HepG2 (cell line): ENCODE data around the gene C6orf132. TPM values are rescaled to one million over a fixed set of nuclear protein-coding genes. Genes with fewer than 3 reads are reported as not detected.

Source experiments
- ARNT2 ChIP-seq: sonication (generic); formaldehyde crosslinking; IDR thresholded peaks from 2 replicates; pipeline ENCODE4 v1.8.0; 2022; ENCODE audit warnings: mild to moderate bottlenecking, low read depth, missing genetic modification reagents, moderate library complexity
- BRCA1 ChIP-seq: sonication (generic); formaldehyde crosslinking; IDR thresholded peaks from 2 replicates; pipeline ENCODE4 v1.4.0; 2020; ENCODE audit warnings: missing genetic modification reagents
- E2F2 ChIP-seq: sonication (generic); formaldehyde crosslinking; IDR thresholded peaks from 2 replicates; pipeline ENCODE4 v1.4.0; 2020; ENCODE audit warnings: missing genetic modification reagents, borderline replicate concordance
- FLYWCH1 ChIP-seq: sonication (generic); formaldehyde crosslinking; IDR thresholded peaks from 2 replicates; pipeline ENCODE4 v1.8.1; 2023; ENCODE audit warnings: mild to moderate bottlenecking, missing genetic modification reagents
- HDAC2 ChIP-seq: sonication (generic); formaldehyde crosslinking; IDR thresholded peaks from 2 replicates; pipeline ENCODE4 v1.4.0; 2020; ENCODE audit warnings: missing genetic modification reagents
- JUND ChIP-seq: sonication (generic); formaldehyde crosslinking; IDR thresholded peaks from 2 replicates; pipeline ENCODE4 v1.8.0; 2022; ENCODE audit warnings: mild to moderate bottlenecking, missing genetic modification reagents
- KAT8 ChIP-seq: IDR thresholded peaks from 2 replicates; pipeline ENCODE4 v1.6.1; 2016; ENCODE audit warnings: missing genetic modification reagents, missing compliant biosample characterization
- MAFK ChIP-seq, 2 experiments: IDR thresholded peaks in 1 of 2; conservative IDR thresholded peaks in 1 of 2; 2 replicates each; pipeline ENCODE4 v1.6.1; 2011; ENCODE audit warnings: improper control_type of control experiment in 2 of 2, low read length in 2 of 2
- MAX ChIP-seq: IDR thresholded peaks from 2 replicates; pipeline ENCODE4 v1.6.1; 2012; ENCODE audit warnings: inconsistent platforms
- MXI1 ChIP-seq: IDR thresholded peaks from 3 replicates; pipeline ENCODE4 v1.6.1; 2012; ENCODE audit warnings: low read depth, low read length, inconsistent platforms, borderline replicate concordance
- NCOA1 ChIP-seq: sonication (generic); formaldehyde crosslinking; IDR thresholded peaks from 2 replicates; pipeline ENCODE4 v1.9.0; 2021; ENCODE audit warnings: missing genetic modification reagents
- PBX2 ChIP-seq: IDR thresholded peaks from 2 replicates; pipeline ENCODE4 v1.6.1; 2016; ENCODE audit warnings: control low read depth
- POGZ ChIP-seq: sonication (generic); formaldehyde crosslinking; IDR thresholded peaks from 2 replicates; pipeline ENCODE4 v1.4.0; 2020; ENCODE audit warnings: mild to moderate bottlenecking, missing genetic modification reagents
- SCMH1 ChIP-seq: sonication (generic); formaldehyde crosslinking; IDR thresholded peaks from 2 replicates; pipeline ENCODE4 v1.9.0; 2021; ENCODE audit warnings: missing genetic modification reagents, mild to moderate bottlenecking, borderline replicate concordance
- SIN3B ChIP-seq: fragments of 150-350 bp; IDR thresholded peaks from 2 replicates; pipeline ENCODE4 v1.6.1; 2014; ENCODE audit warnings: low read length
- SOX5 ChIP-seq: IDR thresholded peaks from 2 replicates; pipeline ENCODE4 v1.6.1; 2016; ENCODE audit warnings: borderline replicate concordance
- SP4 ChIP-seq: sonication (generic); formaldehyde crosslinking; IDR thresholded peaks from 2 replicates; pipeline ENCODE4 v1.8.1; 2023; ENCODE audit warnings: mild to moderate bottlenecking, missing genetic modification reagents
- SRY ChIP-seq: sonication (generic); formaldehyde crosslinking; IDR thresholded peaks from 2 replicates; pipeline ENCODE4 v1.8.0; 2022; ENCODE audit warnings: mild to moderate bottlenecking, missing genetic modification reagents
- SSRP1 ChIP-seq: IDR thresholded peaks from 2 replicates; pipeline ENCODE4 v1.6.1; 2016; ENCODE audit warnings: control low read depth
- TCF7L2 ChIP-seq: IDR thresholded peaks from 2 replicates; pipeline ENCODE4 v1.6.1; 2011; ENCODE audit warnings: mild to moderate bottlenecking, low read depth, low read length, moderate library complexity
- YY1 ChIP-seq: IDR thresholded peaks from 2 replicates; pipeline ENCODE4 v1.6.1; 2011; ENCODE audit warnings: low read length, low read depth, moderate library complexity, mild to moderate bottlenecking; ENCODE audit not compliant: insufficient read depth, insufficient replicate concordance
- ZMAT3 ChIP-seq: sonication (generic); formaldehyde crosslinking; conservative IDR thresholded peaks from 2 replicates; pipeline ENCODE4 v1.7.0; 2021; ENCODE audit warnings: missing genetic modification reagents
- ZNF501 ChIP-seq: sonication (generic); formaldehyde crosslinking; IDR thresholded peaks from 2 replicates; pipeline ENCODE4 v1.5.1; 2020; ENCODE audit warnings: mild to moderate bottlenecking, moderate library complexity, missing genetic modification reagents
- ZNF558 ChIP-seq: sonication (generic); formaldehyde crosslinking; IDR thresholded peaks from 2 replicates; pipeline ENCODE4 v1.9.0; 2022; ENCODE audit warnings: mild to moderate bottlenecking, missing genetic modification reagents, borderline replicate concordance
- ZNF678 ChIP-seq: sonication (generic); formaldehyde crosslinking; IDR thresholded peaks from 2 replicates; pipeline ENCODE4 v1.4.0; 2020; ENCODE audit warnings: mild to moderate bottlenecking, missing genetic modification reagents
- ZNF703 ChIP-seq: sonication (generic); formaldehyde crosslinking; IDR thresholded peaks from 2 replicates; pipeline ENCODE4 v1.5.1; 2020; ENCODE audit warnings: missing genetic modification reagents, mild to moderate bottlenecking, moderate library complexity, borderline replicate concordance
- ZNF737 ChIP-seq: sonication (generic); formaldehyde crosslinking; IDR thresholded peaks from 2 replicates; pipeline ENCODE4 v1.5.0; 2020; ENCODE audit warnings: missing genetic modification reagents, mild to moderate bottlenecking, borderline replicate concordance
- ZNF782 ChIP-seq: sonication (generic); formaldehyde crosslinking; IDR thresholded peaks from 2 replicates; pipeline ENCODE4 v1.4.0; 2020; ENCODE audit warnings: missing genetic modification reagents, mild to moderate bottlenecking, borderline replicate concordance
- ZNF879 ChIP-seq: sonication (generic); formaldehyde crosslinking; IDR thresholded peaks from 2 replicates; pipeline ENCODE4 v1.8.1; 2023; ENCODE audit warnings: missing genetic modification reagents
- polyA plus RNA-seq, 8 experiments: library from polyadenylated mRNA; depleted of rRNA in 3 of 8; stranded (reverse) in 7 of 8; unstranded in 1 of 8; fragments of >200 nt; fragmentation: Illumina TruSeq in 4 of 8; extraction: Trizol in 4 of 8; gene quantifications; 2 replicates each; pipeline versions ENCODE4 v1.2.1 to v1.2.3, GENCODE V29; 2011 to 2016; ENCODE audit warnings: low read depth in 4 of 8, missing spikeins in 1 of 8, mixed read lengths in 1 of 8; ENCODE audit not compliant: insufficient read depth in 1 of 8
- total RNA-seq, 5 experiments: library from RNA; depleted of rRNA; stranded (reverse); fragments of >200 nt; fragmentation: Illumina TruSeq; extraction: Trizol; gene quantifications; 2 replicates each; pipeline ENCODE4 v1.2.3, GENCODE V29; 2016; ENCODE audit warnings: low read depth in 1 of 5

The C6orf132 gene
- total and polyA plus RNA-seq, 2 of the 13 experiments (the other 11 are each of a cell fraction or from before 2014, with no cell fraction given): 0.78 to 3.0 TPM

GRCh38 chr6:42106112-42107023, 36.1 kb downstream of the C6orf132 start (continued):
- no peak for TF ChIP-seq MAX
- no peak for TF ChIP-seq PBX2 (CRISPR knock-in tag)
- no peak for TF ChIP-seq YY1
- no peak for TF ChIP-seq ZNF678 (CRISPR knock-in tag)
- no peak for TF ChIP-seq SSRP1
- no peak for TF ChIP-seq ZMAT3
- no peak for TF ChIP-seq ZNF558 (CRISPR knock-in tag)
- TF ChIP-seq ARNT2: no peak
- TF ChIP-seq TCF7L2: no peak
- 0 out of 2 replicates have a peak, but pooled peaks have one; percentile 37 for TF ChIP-seq KAT8 (CRISPR knock-in tag)
- TF ChIP-seq SCMH1: no peak
- TF ChIP-seq SOX5 (CRISPR knock-in tag): peak; percentile 15; the same call in 1 of the 2 replicates
- TF ChIP-seq MXI1: no peak
- no peak for TF ChIP-seq ZNF501 (CRISPR knock-in tag)
- 0 out of 2 replicates have a peak, but pooled peaks have one; percentile 18 for TF ChIP-seq JUND (CRISPR knock-in tag)
- TF ChIP-seq NCOA1: no peak
- TF ChIP-seq SIN3B: no peak
- TF ChIP-seq BRCA1: no peak
- 0 out of 2 replicates have a peak, but pooled peaks have one; percentile 5 for TF ChIP-seq SRY
- TF ChIP-seq ZNF703: no peak
- TF ChIP-seq HDAC2: peak; percentile 71
- no peak for TF ChIP-seq ZNF879 (CRISPR knock-in tag)
- TF ChIP-seq POGZ (CRISPR knock-in tag): peak; percentile 15; the same call in 1 of the 2 replicates
- TF ChIP-seq SP4: 0 out of 2 replicates have a peak, but pooled peaks have one; percentile 25
- no peak for TF ChIP-seq MAFK (conservative IDR thresholded peaks at IDR 0.05 in 1 of 2, IDR thresholded peaks at IDR 0.05 in 1 of 2; ENCODE audit: low read length in 2 of 2)
- no peak for TF ChIP-seq E2F2 (CRISPR knock-in tag)
- TF ChIP-seq FLYWCH1: no peak
- no peak for TF ChIP-seq ZNF737 (CRISPR knock-in tag)
- peak; percentile 1; the same call in 1 of the 2 replicates for TF ChIP-seq ZNF782 (CRISPR knock-in tag)
